ENCODE measurements around the gene SIDT2. TPM values are rescaled to one million over a fixed set of nuclear protein-coding genes. Genes with fewer than 3 reads are reported as not detected.

SIDT2 gene
- total and polyA plus RNA-seq, 2 experiments from 2014 or later: 16.1 to 32.9 TPM

- peak in 1 of 2 donors; percentile 26 for DNase-seq (ENCODE audit: low read depth in 1 of 2, low spot score in 1 of 2)
- no peak overlapping the region for H3K4me3 ChIP-seq
- H3K4me1 ChIP-seq (ENCODE audit: low read depth): peaks cover 34% of the 10 kb centered on the region
- no peak overlapping the region for H3K27ac ChIP-seq
- no peaks in the 10 kb centered on the region for H3K36me3 ChIP-seq
- TF ChIP-seq CTCF (IDR thresholded peaks at IDR 0.05; ENCODE audit: low read depth, low read length): no peak
- H3K27me3 ChIP-seq: no peaks in the 10 kb centered on the region
- no peaks in the 10 kb centered on the region for H3K9me3 ChIP-seq (ENCODE audit: low read depth)
Observed at GRCh38 chr11:117175781-117176180, 2.8 kb upstream of the SIDT2 start.

- Histone ChIP-seq H3K36me3 (no peaks in the 10 kb centered on the region), H3K9me3 (ENCODE audit: low read depth) (no peaks in the 10 kb centered on the region), H3K4me3 (no peak overlapping the region), H3K27ac (no peak overlapping the region), H3K27me3 (no peaks in the 10 kb centered on the region), H3K4me1 (ENCODE audit: low read depth) (peaks cover 34% of the 10 kb centered on the region)
- TF ChIP-seq CTCF (IDR thresholded peaks at IDR 0.05; ENCODE audit: low read depth, low read length): no peak
- no peak for DNase-seq (ENCODE audit: low read depth in 1 of 2, low spot score in 1 of 2)
Observed at GRCh38 chr11:117176186-117176585, 2.4 kb upstream of the SIDT2 start.

- no peaks in the 10 kb centered on the region for H3K36me3 ChIP-seq
- H3K27me3 ChIP-seq: no peaks in the 10 kb centered on the region
- H3K27ac ChIP-seq: peak overlapping the region; percentile 90
- H3K9me3 ChIP-seq (ENCODE audit: low read depth): no peaks in the 10 kb centered on the region
- peak overlapping the region; percentile 81 for H3K4me3 ChIP-seq
- H3K4me1 ChIP-seq (ENCODE audit: low read depth): peaks cover 27% of the 10 kb centered on the region
- no peak for DNase-seq (ENCODE audit: low read depth in 1 of 2, low spot score in 1 of 2)
- TF ChIP-seq CTCF (IDR thresholded peaks at IDR 0.05; ENCODE audit: low read depth, low read length): no peak
Observed at GRCh38 chr11:117177534-117178209, 871 bp upstream of the SIDT2 start.

GRCh38 chr11:117179048-117179999 is 781 bp downstream of the SIDT2 start:
- no peaks in the 10 kb centered on the region for H3K9me3 ChIP-seq (ENCODE audit: low read depth)
- H3K4me1 ChIP-seq (ENCODE audit: low read depth): peaks cover 15% of the 10 kb centered on the region
- H3K4me3 ChIP-seq: peak overlapping the region; percentile 81
- TF ChIP-seq CTCF (IDR thresholded peaks at IDR 0.05; ENCODE audit: low read depth, low read length): no peak
- H3K27ac ChIP-seq: peak overlapping the region; percentile 90
- H3K27me3 ChIP-seq: no peaks in the 10 kb centered on the region
- H3K36me3 ChIP-seq: peaks cover 6% of the 10 kb centered on the region
- peak; percentile 63 to 71 for DNase-seq (ENCODE audit: low read depth in 1 of 2, low spot score in 1 of 2)

- peaks cover 6% of the 10 kb centered on the region for H3K36me3 ChIP-seq
- H3K27me3 ChIP-seq: no peaks in the 10 kb centered on the region
- no peak for TF ChIP-seq CTCF (IDR thresholded peaks at IDR 0.05; ENCODE audit: low read depth, low read length)
- H3K27ac ChIP-seq: peak overlapping the region; percentile 90
- H3K4me1 ChIP-seq (ENCODE audit: low read depth): peaks cover 15% of the 10 kb centered on the region
- H3K4me3 ChIP-seq: peak overlapping the region; percentile 81
- no peaks in the 10 kb centered on the region for H3K9me3 ChIP-seq (ENCODE audit: low read depth)
- peak in 1 of 2 donors; percentile 61 for DNase-seq (ENCODE audit: low read depth in 1 of 2, low spot score in 1 of 2)
Observed at GRCh38 chr11:117180020-117180419, 1.5 kb downstream of the SIDT2 start.
